GM19397 (cell line): ENCODE results near the gene MYLK4.
A peak's percentile ranks its signal among the peaks of the same experiment; 100 is the strongest.

Experiments used
- ATAC-seq: cut with Tn5 transposase; IDR thresholded peaks from one replicate; pipeline ENCODE4 v1.9.1; 2021; ENCODE audit warnings: mild to moderate bottlenecking, moderate library complexity; ENCODE audit not compliant: unreplicated experiment

The MYLK4 gene

DNA sequence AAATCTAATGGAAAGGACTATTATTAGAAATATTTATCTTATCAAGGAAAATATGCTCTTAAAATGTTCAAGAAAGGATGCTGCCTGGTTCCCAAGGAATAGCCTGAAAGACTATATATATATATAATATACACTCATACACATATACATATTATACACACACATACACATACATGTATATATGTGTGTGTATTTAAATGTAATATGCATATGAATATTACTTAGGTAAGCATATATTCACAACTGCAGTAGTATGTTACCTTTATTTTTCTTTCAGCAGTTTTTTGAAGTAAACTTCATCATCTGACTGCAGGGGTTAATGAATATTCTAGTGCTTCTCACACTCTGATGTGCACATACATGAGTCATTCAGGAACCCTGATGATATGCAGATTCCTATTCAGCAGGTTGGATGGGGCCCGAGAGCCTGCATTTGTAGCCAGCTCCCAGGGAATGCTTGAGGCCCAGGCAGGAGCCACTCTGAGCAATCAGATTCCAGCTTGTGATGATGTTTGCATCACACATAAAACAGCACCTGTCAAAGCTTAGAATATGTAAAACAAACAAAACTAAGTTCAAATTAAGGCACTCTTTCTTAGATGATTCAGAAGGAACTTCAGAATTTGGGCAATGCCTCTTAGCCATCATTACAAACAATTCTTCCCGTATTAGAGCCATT, 16.1 kb downstream of the MYLK4 start:
- ATAC-seq = no peak

DNA sequence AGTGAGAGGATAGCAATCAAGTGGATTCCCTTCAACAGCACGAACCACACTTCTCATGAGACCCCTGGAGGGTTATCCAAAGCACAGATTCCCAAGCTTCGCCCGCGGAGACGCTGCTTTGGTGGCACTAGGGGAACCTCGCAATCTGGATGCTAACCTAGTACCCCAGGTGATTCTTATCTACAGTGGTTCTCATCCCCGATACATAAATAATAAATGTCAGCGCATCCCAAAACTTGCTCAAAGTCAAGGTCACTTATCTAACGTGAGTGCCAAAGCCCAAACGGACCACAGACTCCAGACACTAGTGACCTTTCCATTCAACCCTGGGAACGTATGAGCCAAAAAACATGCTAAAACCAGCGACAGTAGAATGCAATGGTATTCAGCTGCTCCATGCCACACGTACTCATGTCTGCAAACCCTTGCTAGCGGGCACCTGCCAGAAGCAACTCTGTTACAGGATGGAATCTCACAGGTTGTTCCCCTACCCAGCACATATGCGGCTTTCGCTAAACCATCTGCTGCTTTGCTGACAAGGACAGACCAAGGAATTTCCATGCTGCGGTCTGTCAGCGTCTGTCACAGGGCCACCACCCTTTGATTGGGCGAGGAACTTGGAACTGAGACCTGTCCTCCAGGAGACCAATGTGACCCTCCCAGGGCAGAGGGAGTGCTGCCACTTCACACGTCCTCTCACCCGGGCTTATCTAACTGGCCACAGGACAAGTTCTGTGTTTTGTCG, 16.8 kb downstream of the MYLK4 start:
- no peak for ATAC-seq

DNA sequence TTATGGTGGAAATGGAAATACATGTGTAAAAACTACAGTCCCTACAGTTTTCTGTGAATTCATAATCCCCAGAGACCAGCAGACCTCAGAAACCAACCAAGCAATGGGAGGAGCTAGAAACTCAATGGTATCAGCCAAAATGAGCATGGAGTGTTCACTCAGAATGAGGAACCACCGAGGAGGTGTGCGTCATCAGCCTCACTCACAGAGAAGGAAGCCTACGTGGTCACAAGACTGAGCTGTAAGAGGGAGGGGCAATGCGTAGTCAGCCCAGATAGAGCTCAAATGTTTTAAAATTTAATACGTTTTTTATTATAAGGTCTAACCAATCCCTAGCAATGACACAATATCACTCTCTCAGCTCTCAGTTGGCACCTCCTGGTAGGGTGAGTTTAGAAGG, 17.4 kb downstream of the MYLK4 start:
- peak; percentile 88 for ATAC-seq

DNA sequence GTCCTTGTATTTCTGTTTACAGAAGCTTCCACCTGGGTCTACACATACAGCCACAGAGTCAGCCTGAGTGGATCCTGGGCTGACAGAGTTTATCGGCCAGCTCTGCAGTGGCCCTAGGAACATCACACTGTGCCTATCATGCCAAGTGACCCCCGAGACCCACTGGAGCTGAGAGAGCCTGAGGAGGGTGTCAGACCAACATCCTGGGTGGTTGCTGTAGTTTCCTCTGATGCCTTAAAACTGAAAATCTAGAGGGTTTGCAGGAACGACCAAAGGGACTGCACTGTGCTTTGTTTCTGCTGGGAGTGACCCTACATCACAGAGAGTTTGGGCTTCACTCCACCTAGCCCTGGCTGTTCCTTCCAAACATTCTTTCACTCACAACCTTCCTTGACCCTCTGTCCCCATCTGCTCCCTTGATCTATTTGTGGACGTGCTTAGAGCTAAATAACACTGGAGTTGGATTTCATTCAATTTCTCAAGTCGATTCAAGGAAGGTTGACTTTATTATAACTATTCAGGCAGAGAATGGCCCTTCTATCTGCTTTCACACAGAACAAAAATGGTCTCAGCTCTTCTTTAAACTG, 18.1 kb downstream of the MYLK4 start:
- ATAC-seq = no peak

DNA sequence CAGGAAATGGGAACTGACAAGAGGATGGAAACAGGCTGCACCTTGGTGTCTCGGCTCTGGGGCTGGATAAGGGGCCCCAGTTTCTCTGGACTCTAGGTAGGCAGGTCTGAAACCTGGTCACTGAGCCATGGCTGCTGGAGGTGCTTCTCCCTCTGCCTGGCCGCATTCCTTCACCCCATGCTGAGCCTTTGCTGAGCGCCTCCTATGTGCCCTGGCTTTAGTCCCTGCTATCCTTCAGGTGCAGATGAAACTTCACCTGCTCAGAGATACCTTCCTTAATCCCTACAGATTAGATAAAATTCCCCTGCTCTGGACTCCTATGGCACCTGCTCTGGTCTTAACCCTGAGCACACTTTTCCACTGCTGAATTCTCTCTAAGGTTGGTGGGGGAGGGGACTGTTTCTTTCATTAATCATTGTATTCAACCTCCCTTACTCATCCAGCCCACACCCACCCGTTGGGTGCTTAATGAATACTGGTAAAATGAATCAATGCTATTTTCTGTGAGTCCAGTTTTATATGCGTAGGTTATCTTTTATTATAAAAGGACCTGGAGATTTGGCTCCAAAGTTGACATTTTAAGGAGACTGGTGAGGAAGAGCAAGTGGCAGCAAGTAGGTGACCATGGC, 19.3 kb downstream of the MYLK4 start:
- no peak for ATAC-seq

DNA sequence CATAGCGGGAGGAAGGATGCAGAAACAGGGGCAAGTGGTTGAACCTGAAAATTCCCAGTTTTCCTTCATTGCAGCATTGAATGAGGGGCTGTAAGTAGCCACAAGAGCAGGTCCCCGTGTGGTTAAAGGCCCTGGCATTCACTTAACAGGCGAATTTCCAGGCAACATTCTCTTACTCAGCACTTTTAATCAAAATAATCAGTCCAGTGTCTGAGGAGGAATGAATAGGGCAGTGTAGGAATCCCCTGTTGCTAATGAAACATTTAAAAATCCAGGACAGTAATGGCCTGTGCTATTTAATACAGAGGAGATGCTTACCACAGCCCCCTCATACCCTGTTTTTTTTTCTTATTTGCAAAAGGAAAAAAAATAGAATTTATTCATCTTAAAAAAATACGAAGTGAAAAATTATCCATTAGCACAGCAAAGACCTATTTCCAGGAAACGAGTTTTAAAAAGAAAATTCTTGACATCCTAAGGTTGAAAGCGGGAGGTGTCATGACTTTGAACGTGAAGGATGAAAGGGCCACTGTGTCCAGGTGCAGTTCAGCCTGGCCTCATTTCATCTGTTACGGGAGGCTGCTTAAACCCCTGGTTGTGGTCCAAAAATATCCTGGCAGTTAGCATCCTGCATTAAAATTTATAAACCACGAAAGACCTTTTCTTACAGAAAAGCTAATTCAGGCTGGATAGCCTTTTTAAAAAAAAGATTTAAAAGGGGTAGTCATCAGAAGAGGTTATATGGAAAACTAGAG, 20.2 kb downstream of the MYLK4 start:
- ATAC-seq = no peak

DNA sequence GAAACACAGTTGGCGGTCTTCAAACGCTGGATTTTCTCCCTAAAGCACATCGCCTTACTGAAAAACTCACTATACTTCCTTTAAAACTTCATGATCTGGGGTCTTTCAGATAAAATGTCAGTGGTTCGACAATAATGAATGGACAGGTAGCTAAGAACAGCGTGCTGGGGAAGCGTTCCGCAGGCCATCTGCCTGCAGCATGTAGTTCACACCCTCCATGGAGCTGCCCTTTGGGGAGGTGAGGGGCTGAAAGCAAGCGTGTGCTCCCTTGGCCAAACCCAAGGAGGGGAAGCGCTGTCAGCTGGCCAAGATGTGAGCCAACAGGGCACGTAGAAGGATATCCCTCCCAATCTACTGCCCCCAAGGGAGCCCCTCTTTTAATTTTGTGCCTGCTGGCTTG, 20.8 kb downstream of the MYLK4 start:
- no peak for ATAC-seq

DNA sequence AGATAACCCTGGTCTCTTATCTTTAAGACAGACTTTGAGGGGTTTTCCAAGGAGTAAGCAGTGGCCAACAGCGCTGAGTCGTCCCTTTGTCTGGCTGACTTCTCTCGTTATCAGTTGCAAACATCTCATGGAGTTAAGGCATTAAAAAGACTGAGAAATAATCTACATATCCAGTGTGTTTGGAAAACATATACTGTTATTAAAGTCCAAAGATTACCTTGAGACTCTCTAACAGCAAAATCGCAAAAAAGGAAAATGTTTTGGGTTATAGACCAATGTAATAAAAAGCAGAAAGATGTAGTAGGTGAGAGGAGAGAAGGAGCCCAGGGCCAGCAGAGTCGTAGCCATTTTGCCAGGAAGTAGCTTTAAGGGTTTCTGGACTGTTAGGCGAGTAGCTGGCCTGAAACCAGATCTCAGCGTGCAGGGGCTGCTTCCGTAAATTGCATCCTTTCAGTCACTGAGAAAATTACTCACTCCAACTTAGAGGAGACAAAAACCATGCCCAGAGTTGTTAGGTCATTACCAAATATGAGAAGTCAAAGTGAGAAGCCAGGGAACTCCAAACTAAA, 24.6 kb downstream of the MYLK4 start:
- ATAC-seq = no peak

DNA sequence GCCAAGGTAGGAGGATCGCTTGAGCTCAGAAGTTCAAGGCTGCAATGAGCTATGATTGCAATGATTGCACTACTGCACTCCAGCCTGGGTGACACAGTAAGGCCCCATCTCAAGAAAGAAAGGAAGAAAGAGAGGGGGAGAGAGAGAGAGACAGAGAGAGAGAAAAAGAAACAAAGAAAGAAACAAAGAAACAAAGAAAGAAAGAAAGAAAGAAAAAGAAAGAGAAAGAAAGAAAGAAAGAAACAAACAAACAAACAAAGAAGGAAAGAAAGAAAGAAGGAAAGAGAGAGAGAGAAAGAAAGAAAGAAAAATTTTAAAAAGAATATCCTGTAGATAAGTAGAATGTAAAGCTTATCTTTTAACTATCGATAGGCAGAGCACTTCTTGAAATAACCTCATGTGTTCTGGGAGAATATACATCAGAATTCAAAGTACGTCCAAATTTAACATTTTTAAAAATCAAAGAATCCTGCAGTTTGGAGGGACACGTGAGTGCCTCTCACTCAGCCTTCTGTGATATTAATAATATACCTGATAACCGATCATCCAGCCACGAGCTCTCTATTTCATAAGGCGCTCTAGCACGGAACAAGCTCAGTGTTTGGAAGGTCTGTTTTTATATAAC, 25.2 kb downstream of the MYLK4 start:
- ATAC-seq = no peak

DNA sequence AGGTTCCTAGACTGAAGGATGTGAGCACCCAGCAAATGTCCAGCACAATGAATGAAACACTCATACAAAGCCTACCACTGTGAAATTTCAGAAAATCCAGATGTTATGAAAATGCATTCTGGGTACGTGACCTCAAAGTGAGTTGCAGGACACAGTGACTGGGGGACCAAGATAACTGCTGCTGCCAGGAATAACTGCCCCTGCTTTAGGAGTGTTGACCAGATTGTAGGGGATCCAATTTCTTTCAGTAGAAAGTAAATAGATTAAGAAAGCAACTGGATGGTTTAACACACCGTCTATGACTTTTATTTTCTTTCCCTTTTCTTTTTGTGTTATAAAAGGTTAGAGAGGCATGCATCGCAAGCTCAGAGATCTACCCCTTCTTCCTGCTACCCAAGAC, 29.5 kb downstream of the MYLK4 start:
- no peak for ATAC-seq

DNA sequence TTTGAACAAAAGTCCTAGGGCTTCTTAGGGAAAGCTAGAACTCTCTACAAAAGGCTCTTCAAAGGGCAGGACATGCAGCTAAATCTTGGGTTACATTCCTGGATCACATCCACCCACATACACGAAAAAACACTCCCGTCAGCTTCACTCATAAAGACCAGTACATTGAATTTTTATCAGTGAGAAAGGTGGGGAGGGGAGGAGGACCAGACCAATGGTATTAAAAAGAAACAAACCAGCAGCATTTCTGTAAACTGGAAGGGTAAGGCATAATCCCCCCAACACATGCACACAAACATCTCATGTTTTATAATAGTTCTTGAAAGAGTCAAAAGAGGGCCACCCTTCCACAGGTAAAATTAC, 31.6 kb downstream of the MYLK4 start:
- ATAC-seq = no peak

DNA sequence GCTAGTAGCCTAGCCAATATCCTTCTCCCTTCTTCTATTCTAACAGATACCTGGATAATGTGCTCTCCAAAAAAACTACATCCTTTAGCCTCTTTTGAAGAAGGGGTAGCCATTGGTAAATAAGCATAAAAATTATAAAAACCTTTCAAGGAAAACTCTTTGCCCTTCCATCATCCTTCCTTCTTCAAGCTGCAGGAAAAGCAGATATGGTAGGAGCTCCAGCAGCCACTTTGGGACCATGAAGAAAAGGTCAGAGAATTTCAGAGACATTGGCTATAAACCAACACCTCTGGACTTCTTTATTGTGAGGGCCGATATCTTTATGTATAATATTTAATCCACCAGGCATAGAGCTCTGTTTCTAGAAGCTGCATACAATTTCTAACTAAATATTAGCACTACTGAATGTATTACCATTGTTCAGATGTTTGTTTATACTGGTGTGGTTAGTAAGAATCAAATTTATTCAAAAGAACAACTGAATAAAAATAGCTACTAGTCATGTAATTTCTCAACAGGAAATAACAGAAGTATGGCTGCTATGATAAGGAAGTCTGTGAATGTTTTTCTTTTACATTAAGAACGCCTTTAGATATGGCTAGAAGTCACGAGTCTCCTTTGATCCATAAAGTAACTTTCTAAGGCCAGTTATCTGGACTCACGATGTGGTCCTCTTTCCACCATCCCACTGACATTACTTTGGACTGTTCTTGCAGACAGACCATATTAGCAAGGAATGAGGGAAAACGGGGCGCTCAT, 32.2 kb downstream of the MYLK4 start:
- ATAC-seq = no peak

DNA sequence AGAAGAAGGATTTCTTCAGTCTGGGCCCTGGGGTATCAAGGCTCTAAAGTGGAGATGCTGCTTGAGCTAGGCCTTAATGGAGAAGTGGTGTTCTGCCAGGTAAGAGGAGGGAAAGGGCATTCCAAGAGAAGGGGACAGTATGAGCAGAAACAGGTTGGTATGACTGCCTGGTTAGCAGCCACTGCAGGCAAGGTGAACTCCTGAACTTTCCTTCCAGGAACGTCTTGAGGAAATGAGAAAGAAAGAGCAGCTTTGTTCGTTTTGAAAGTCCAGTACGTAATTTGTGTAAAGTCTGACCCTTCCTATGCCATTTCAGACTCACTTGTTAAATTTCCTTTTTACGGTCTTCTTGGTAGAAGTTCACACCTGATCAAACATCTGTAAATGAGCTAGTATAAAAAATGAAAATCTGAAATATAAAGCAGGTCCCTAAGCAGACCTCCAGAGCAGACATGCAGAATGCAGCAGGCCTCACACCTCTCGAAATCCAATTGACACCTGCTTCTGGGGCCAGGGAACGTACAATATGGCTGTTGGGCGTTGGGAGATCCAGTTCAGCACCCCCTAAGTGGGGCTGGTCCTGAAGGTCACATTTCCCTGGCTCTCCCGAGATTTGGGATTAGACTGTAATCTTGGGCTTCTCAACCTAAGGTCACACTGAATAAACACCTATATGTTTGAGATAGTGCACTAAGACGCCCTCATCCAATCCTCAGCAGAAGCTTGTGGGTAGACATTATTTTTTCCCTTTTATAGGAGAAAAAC, 33.6 kb downstream of the MYLK4 start:
- ATAC-seq = no peak

DNA sequence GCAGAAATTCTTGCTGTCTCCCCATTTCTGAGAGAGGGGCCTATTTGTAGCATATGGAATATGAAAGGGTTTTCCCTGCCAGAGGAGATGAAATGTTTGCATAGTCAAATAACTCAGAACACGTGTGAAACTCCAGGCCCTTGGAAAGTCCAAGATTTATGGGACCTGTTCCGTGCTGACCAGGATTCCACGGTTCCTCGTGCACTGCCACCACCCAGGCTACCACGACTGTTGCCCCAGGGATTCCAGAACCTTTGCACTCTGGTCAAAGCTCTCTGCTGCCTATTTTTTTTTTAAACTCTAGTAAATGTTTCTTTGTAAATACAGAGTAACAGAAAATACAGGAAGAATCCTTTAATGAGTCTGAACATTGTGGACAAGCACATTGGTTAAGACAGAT, 35.0 kb downstream of the MYLK4 start:
- ATAC-seq = no peak

DNA sequence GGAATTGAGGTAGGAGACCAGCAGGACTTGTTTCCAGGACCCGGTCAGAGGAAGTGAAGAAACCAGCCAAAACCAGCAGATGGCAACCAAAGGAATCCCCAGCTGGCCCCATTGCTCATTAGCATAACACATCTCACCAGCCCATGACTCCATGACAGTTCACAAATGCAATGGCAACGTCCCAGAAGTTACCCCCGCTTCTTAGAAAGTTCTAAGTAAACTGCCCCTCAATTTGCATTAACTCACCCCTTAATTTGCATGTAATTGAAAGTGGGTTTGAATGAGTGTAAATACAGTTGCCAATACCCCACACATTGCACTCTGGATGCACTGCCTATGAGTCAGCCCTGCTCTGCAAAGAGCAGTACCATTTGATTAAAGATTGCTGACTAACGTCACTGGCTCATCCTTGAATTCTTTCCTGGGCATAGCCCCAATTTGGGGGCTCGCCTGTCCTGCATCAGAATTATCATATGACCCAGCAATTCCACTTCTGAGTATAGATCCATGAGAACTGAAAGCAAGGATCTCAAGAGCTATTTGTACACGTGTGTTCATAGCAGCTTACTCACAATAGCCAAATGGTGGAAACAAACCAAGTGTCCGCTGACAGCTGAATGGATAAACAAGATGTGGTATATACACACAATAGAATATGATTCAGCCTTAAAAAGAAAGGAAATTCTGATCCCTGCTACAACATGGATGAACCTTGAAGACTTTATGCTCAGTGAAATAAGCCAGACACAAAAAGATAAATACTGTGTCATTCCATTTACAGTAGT, 36.4 kb downstream of the MYLK4 start:
- no peak for ATAC-seq

DNA sequence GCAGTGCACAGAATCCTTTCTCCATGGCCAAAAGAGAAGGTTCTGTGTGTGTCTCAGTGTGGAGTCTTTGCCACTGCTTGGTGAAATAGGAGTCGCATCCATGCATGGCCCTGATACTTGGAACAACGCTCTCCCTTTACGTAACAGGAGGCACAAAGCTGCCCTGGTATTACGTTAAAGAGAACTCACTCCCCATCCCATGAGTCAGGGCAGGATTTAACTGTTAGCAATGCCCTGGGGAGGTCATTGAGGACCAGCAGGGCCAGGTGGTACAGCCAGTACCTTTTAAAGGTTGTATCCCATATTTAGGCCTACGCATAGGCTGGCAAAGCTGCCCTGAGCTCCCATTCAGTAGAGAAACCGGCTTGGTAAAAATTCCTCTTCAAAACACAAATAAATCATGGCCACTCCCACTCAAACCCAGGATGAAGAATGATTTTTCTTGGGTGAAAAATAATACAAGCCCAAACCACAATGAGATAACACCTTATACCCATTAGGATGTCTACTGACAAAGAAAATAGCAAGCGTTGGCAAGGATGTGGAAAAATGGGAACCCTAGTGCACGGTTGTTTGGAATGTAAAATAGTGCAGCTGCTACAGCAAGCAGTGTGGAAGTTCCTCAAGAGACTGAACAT, 37.1 kb downstream of the MYLK4 start:
- ATAC-seq = no peak

DNA sequence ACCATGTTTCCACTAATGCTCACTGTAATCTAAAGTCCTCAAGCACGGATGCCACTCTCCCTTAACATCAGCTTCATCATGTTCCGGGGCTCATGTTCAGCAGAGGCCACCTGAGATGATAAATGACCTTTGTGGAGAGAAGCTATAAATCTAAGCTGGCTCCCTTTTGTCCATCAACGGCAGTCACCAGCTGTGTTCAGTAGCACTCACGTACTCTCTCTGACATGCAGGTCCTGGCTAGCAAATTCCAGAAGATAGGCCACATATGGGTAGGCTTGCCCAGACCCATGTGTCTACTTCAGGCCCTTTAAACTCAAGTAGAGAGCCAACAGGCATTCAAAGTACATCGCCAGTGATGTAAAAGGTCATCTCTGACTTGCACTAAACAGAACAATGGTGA, 38.6 kb downstream of the MYLK4 start:
- no peak for ATAC-seq

DNA sequence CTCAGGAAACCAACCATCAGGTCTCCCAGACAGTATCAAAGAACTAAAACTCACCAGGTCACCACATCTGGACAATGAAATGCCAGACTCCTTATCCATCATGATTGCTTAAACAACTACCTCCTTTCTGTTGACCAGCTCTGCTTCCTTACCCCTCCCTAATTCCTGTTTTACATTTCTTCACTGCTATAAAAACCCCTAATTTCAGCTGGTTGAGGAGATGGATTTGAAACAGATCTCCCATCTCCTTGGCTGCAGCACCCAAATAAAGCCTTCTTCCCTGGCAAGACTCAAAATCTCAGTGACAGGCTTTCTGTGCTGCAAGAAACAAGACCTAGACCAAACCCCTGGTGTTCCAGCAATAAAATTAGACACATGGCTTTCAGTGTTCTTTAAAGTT, 40.3 kb downstream of the MYLK4 start:
- ATAC-seq = no peak
